HG03565 (cell line): ENCODE measurements around the gene KRTAP10-1.
"Not testable (repeated sequence)": the region's sequence is repeated elsewhere in the genome, so short reads cannot be mapped to it uniquely, and the experiment has no call there.

Experiments used
- ATAC-seq: cut with Tn5 transposase; IDR thresholded peaks from one replicate; pipeline ENCODE4 v1.9.1; 2021; ENCODE audit warnings: mild to moderate bottlenecking, moderate library complexity; ENCODE audit not compliant: unreplicated experiment

Gene KRTAP10-1

GRCh38 chr21:44539991-44540666 is at the start of gene KRTAP10-1:
KRTAP10-1 (minus strand) TSS chr21:44540195; CDS start chr21:44540150, 45 bp downstream.
- no peak for ATAC-seq

- no peak for ATAC-seq
Observed at GRCh38 chr21:44589094-44589493, 49.1 kb upstream of the KRTAP10-1 start.

GRCh38 chr21:44585892-44586291 is 45.9 kb upstream of the KRTAP10-1 start:
- ATAC-seq: no peak

GRCh38 chr21:44583800-44584147 is 43.8 kb upstream of the KRTAP10-1 start:
- no peak for ATAC-seq

GRCh38 chr21:44583089-44583799 is 43.2 kb upstream of the KRTAP10-1 start:
- no peak for ATAC-seq

- ATAC-seq: no peak
Observed at GRCh38 chr21:44582055-44582454, 42.1 kb upstream of the KRTAP10-1 start.

- no peak for ATAC-seq
Observed at GRCh38 chr21:44581158-44581557, 41.2 kb upstream of the KRTAP10-1 start.

GRCh38 chr21:44580231-44580821 is 40.3 kb upstream of the KRTAP10-1 start, which contains the start of gene KRTAP10-5:
KRTAP10-5 (minus strand) TSS chr21:44580604; CDS start chr21:44580578, 26 bp downstream.
- not testable (repeated sequence) for ATAC-seq

GRCh38 chr21:44579833-44580144 is 39.8 kb upstream of the KRTAP10-1 start:
- no peak for ATAC-seq

GRCh38 chr21:44579056-44579832 is 39.2 kb upstream of the KRTAP10-1 start:
- ATAC-seq: no peak

- ATAC-seq: no peak
Observed at GRCh38 chr21:44578371-44579055, 38.5 kb upstream of the KRTAP10-1 start.

- no peak for ATAC-seq
Observed at GRCh38 chr21:44576025-44576420, 36.0 kb upstream of the KRTAP10-1 start.

GRCh38 chr21:44575307-44576024 is 35.5 kb upstream of the KRTAP10-1 start:
- ATAC-seq: no peak

GRCh38 chr21:44574457-44575306 is 34.7 kb upstream of the KRTAP10-1 start:
- ATAC-seq: no peak

GRCh38 chr21:44573630-44574456 is 33.8 kb upstream of the KRTAP10-1 start, which contains the start of gene KRTAP10-4:
KRTAP10-4 (plus strand) TSS chr21:44573729; CDS start chr21:44573759, 30 bp downstream.
- not testable (repeated sequence) for ATAC-seq

- no peak for ATAC-seq
Observed at GRCh38 chr21:44572959-44573583, 33.1 kb upstream of the KRTAP10-1 start.

- ATAC-seq: no peak
Observed at GRCh38 chr21:44571844-44572782, 32.1 kb upstream of the KRTAP10-1 start.
